Psoas muscle (tissue), 8 donors: ENCODE data around the gene ELMO1. TPM values are rescaled to one million over a fixed set of nuclear protein-coding genes. Genes with fewer than 3 reads are reported as not detected.

Experiments
- ATAC-seq, 4 donors: fragments of 200-7000 bp; cut with Tn5 transposase; one replicate each; pipeline ENCODE4 v1.9.1; 2020; ENCODE audit warnings: moderate library complexity in 3 of 4, mild to moderate bottlenecking in 2 of 4
- DNase-seq, 2 donors: peaks; one replicate each; pipeline ENCODE4 v3.0.0-alpha.2; 2020
- H3K27ac ChIP-seq: fragments of 200-600 bp; one replicate; pipeline ENCODE4 v1.8.0; 2022
- H3K27me3 ChIP-seq, 3 donors: fragments of 200-600 bp in 1 of 3; one replicate each; pipeline versions ENCODE4 v1.6.1 to v1.8.0; 2013 to 2022; ENCODE audit warnings: low read length in 2 of 3, mild to moderate bottlenecking in 2 of 3, moderate library complexity in 1 of 3; ENCODE audit not compliant: insufficient read depth in 3 of 3
- H3K36me3 ChIP-seq, 2 donors: fragments of 200-600 bp in 1 of 2; one replicate each; pipeline versions ENCODE4 v1.6.1 to v1.8.0; 2013 to 2022; ENCODE audit warnings: low read depth in 1 of 2, mild to moderate bottlenecking in 1 of 2, moderate library complexity in 1 of 2; ENCODE audit not compliant: insufficient read depth in 1 of 2
- H3K4me1 ChIP-seq: fragments of 200-600 bp; one replicate; pipeline ENCODE4 v1.8.0; 2022
- H3K4me3 ChIP-seq: fragments of 200-600 bp; one replicate; pipeline ENCODE4 v1.8.0; 2022; ENCODE audit warnings: mild to moderate bottlenecking
- H3K9me3 ChIP-seq: fragments of 200-600 bp; one replicate; pipeline ENCODE4 v1.8.0; 2022
- WGBS, 3 donors: extraction: QIAGEN DNeasy Blood & Tissue Kit; methylation state at CpG; one replicate each; pipeline versions ENCODE4 v1.1.6 to v1.1.7; 2013; 5-methylcytosine and 5-hydroxymethylcytosine counted together
- intact Hi-C, 2 donors: fragments of 100-400 bp; cut with DNase I; formaldehyde crosslinking; loops; one replicate each; pipeline versions ENCODE4 v1.11.0 to v1.14.2; 2022
- polyA plus RNA-seq, 3 donors: library from polyadenylated mRNA; stranded (reverse); fragments of 200-250 nt; gene quantifications; one replicate each; pipeline ENCODE4 v1.2.3, GENCODE V29; 2013
- total RNA-seq, 4 donors: library from RNA; stranded (reverse); fragmentation: NEBNext Ultra II Directional in 2 of 4; extraction: Animal tissue kit (Norgen Biotek cat#: 25700) in 2 of 4; gene quantifications; one replicate each; pipeline versions ENCODE4 v1.2.1 to v1.2.4, GENCODE V29; 2021 to 2023
- TF ChIP-seq, protein P1 (sequence below): fragments of 200-600 bp; IDR thresholded peaks from one replicate; pipeline ENCODE4 v1.8.0; 2022; ENCODE audit warnings: antibody characterized with exemption
- donor health status: healthy with polysubstance abuse.
- donor health status: DM: no; HTN: no; CAD: no; lungs with moderate emphysema.
- donor health status: Bipolar disorder and iron deficiency.
- donor health status: healthy.
- donor health status: DM: yes; HTN: yes; CAD: no.
- donor health status: DM: no; HTN: no; CAD: no.
- donor health status: DM: no; HTN: no; CAD: no.
- donor health status: DM: yes; HTN: yes; CAD: no.

ELMO1 gene
- total and polyA plus RNA-seq, 7 donors, result 2.8 to 8.1 (median 6.9) TPM

GRCh38 chr7:37212556-37212955 lies 236.1 kb downstream of the ELMO1 start:
- 52 to 63% (median 59%) methylated on average over 8 of the region's 8 CpGs for WGBS, 3 donors
- Histone ChIP-seq H3K4me3 (no peak overlapping the region), H3K27ac (no peak overlapping the region), H3K36me3 (no peaks in the 10 kb centered on the region), H3K4me1 (peaks cover 5% of the 10 kb centered on the region), H3K9me3 (no peaks in the 10 kb centered on the region), H3K27me3 (no peaks in the 10 kb centered on the region)
- DNase-seq, result no peak
- ATAC-seq, result no peak
- intact Hi-C loops, result loop anchor here in 1 of 2 donors (10.0 kb wide), 1 partner anchor 232 kb away; the partner anchor contains the start of gene ELMO1
- TF ChIP-seq, protein P1, sequence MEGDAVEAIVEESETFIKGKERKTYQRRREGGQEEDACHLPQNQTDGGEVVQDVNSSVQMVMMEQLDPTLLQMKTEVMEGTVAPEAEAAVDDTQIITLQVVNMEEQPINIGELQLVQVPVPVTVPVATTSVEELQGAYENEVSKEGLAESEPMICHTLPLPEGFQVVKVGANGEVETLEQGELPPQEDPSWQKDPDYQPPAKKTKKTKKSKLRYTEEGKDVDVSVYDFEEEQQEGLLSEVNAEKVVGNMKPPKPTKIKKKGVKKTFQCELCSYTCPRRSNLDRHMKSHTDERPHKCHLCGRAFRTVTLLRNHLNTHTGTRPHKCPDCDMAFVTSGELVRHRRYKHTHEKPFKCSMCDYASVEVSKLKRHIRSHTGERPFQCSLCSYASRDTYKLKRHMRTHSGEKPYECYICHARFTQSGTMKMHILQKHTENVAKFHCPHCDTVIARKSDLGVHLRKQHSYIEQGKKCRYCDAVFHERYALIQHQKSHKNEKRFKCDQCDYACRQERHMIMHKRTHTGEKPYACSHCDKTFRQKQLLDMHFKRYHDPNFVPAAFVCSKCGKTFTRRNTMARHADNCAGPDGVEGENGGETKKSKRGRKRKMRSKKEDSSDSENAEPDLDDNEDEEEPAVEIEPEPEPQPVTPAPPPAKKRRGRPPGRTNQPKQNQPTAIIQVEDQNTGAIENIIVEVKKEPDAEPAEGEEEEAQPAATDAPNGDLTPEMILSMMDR, result no peak

DNA sequence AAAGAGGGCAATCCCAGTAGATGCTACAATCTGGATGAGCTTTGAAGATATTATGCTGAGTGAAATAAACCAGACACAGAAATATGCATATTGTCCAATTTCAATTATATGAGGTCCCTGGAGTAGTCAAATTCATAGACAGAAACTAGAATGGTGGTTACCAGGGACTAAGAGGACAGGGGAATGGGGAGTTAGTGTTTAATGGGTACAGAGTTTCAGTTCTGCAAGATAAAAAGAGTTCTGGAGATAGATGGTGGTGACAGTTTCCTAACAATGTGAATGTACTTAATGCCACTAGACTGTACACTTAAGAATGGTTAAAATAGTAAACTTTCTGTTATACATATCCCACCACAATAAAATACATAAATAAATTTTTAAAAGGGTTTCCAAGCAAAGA lies 236.6 kb downstream of the ELMO1 start:
- ATAC-seq (no peak), DNase-seq (no peak)
- intact Hi-C loops, result loop anchor here in 1 of 2 donors (10.0 kb wide), 1 partner anchor 233 kb away; the partner anchor contains the start of gene ELMO1
- no peaks in the 10 kb centered on the region for H3K27me3 ChIP-seq
- no peaks in the 10 kb centered on the region for H3K36me3 ChIP-seq
- H3K4me1 ChIP-seq, result peaks cover 5% of the 10 kb centered on the region
- no peak overlapping the region for H3K4me3 ChIP-seq
- TF ChIP-seq, protein P1, result no peak
- H3K27ac ChIP-seq, result no peak overlapping the region
- no peaks in the 10 kb centered on the region for H3K9me3 ChIP-seq

- Histone ChIP-seq H3K27me3 (no peaks in the 10 kb centered on the region), H3K4me1 (peaks cover 5% of the 10 kb centered on the region), H3K27ac (peak overlapping the region; percentile 51), H3K9me3 (no peaks in the 10 kb centered on the region), H3K4me3 (no peak overlapping the region), H3K36me3 (no peaks in the 10 kb centered on the region)
- TF ChIP-seq, protein P1, result no peak
- 33 to 50% (median 40%) methylated on average over 16 of the region's 16 CpGs for WGBS, 3 donors
- peak; percentile 56 to 78 for DNase-seq
- ATAC-seq, result peak; percentile 53 to 67 (median 66)
- intact Hi-C loops, result loop anchor here in 1 of 2 donors (10.0 kb wide), 1 partner anchor 234 kb away; the partner anchor contains the start of gene ELMO1
Observed at GRCh38 chr7:37211097-37211880, 237.4 kb downstream of the ELMO1 start.

DNA sequence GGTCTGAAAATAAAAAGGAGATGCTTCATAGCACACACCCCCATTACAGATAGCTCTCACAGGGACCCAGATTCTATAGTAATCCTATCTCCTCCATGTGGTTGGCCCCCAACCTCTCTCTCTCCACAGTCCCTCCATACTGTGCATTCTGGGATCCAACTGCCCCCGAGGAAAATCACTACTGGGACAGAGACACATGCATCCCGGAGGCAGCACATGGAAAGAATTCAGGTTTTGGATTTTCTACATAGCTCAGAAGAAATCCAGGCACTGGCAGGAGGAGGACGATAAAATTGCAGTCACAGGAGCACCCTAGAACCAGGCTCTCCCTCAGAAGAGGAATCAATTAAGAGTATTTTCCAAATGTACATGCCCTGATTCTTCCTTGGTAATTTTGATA lies 239.5 kb downstream of the ELMO1 start:
- intact Hi-C loops, result loop anchor here in 1 of 2 donors (5.0 to 10.0 kb wide), 2 partner anchors 296 to 623 kb away; no protein-coding TSS in a partner anchor
- Histone ChIP-seq H3K27me3 (no peaks in the 10 kb centered on the region), H3K36me3 (no peaks in the 10 kb centered on the region), H3K4me3 (no peak overlapping the region), H3K4me1 (peaks cover 5% of the 10 kb centered on the region), H3K27ac (peak overlapping the region; percentile 25), H3K9me3 (no peaks in the 10 kb centered on the region)
- WGBS, 3 donors, result 40 to 51% (median 50%) methylated on average over 3 of the region's 3 CpGs
- TF ChIP-seq, protein P1, result no peak
- DNase-seq, result no peak
- ATAC-seq, result no peak
